Progenitor cell of endocrine pancreas (in vitro differentiated cells): ENCODE results near the gene MYLK2. TPM values are rescaled to one million over a fixed set of nuclear protein-coding genes. Genes with fewer than 3 reads are reported as not detected.

Experiments
- DNase-seq: peaks from one replicate; pipeline ENCODE4 v3.0.0; 2021; ENCODE audit warnings: low spot score; ENCODE audit not compliant: unreplicated experiment
- H3K27ac Mint-ChIP-seq: 2 replicates; pipeline ENCODE4 v1.8.0; 2021; ENCODE audit warnings: mild to moderate bottlenecking, moderate library complexity, mixed read lengths
- H3K27me3 Mint-ChIP-seq: 2 replicates; pipeline ENCODE4 v1.8.0; 2021; ENCODE audit warnings: mixed read lengths
- H3K36me3 Mint-ChIP-seq: 2 replicates; pipeline ENCODE4 v1.8.0; 2022; ENCODE audit warnings: mixed read lengths; ENCODE audit not compliant: insufficient read depth
- H3K4me1 Mint-ChIP-seq: 2 replicates; pipeline ENCODE4 v1.8.0; 2021; ENCODE audit warnings: low read depth, mixed read lengths
- H3K4me3 Mint-ChIP-seq: 2 replicates; pipeline ENCODE4 v1.8.0; 2021; ENCODE audit warnings: low read depth, mild to moderate bottlenecking, moderate library complexity, mixed read lengths
- H3K9me3 Mint-ChIP-seq: 2 replicates; pipeline ENCODE4 v1.8.0; 2021; ENCODE audit warnings: low read depth, mixed read lengths
- CTCF ChIP-seq: fragments of 200-600 bp; sonication (generic); IDR thresholded peaks from one replicate; pipeline ENCODE4 v1.5.0; 2021; ENCODE audit warnings: antibody characterized with exemption, mild to moderate bottlenecking; ENCODE audit not compliant: unreplicated experiment
- total RNA-seq: library from RNA; stranded (reverse); gene quantifications from 2 replicates; pipeline ENCODE4 v1.2.1, GENCODE V29; 2021

Gene MYLK2
- total RNA-seq, 1 donor from 2014 or later, result 0.38 TPM

- H3K27me3 Mint-ChIP-seq, result no peaks in the 10 kb centered on the region
- H3K4me1 Mint-ChIP-seq, result no peaks in the 10 kb centered on the region
- H3K36me3 Mint-ChIP-seq, result peaks cover 27% of the 10 kb centered on the region
- no peaks in the 10 kb centered on the region for H3K9me3 Mint-ChIP-seq
- DNase-seq, result no peak
- TF ChIP-seq CTCF, result no peak
- no peak overlapping the region for H3K27ac Mint-ChIP-seq
- H3K4me3 Mint-ChIP-seq, result no peak overlapping the region
Measured at GRCh38 chr20:31781945-31782344, 37.2 kb upstream of the MYLK2 start.

GRCh38 chr20:31784354-31785044 is 34.7 kb upstream of the MYLK2 start:
- no peak for DNase-seq
- H3K36me3 Mint-ChIP-seq, result peaks cover 17% of the 10 kb centered on the region
- no peaks in the 10 kb centered on the region for H3K27me3 Mint-ChIP-seq
- no peak overlapping the region for H3K4me3 Mint-ChIP-seq
- H3K27ac Mint-ChIP-seq, result no peak overlapping the region
- no peaks in the 10 kb centered on the region for H3K4me1 Mint-ChIP-seq
- no peaks in the 10 kb centered on the region for H3K9me3 Mint-ChIP-seq
- TF ChIP-seq CTCF, result no peak

- peaks cover 15% of the 10 kb centered on the region for H3K36me3 Mint-ChIP-seq
- no peak overlapping the region for H3K27ac Mint-ChIP-seq
- no peak overlapping the region for H3K4me3 Mint-ChIP-seq
- no peak for DNase-seq
- no peak for TF ChIP-seq CTCF
- H3K4me1 Mint-ChIP-seq, result no peaks in the 10 kb centered on the region
- no peaks in the 10 kb centered on the region for H3K9me3 Mint-ChIP-seq
- H3K27me3 Mint-ChIP-seq, result no peaks in the 10 kb centered on the region
Measured at GRCh38 chr20:31785089-31785488, 34.1 kb upstream of the MYLK2 start.

GRCh38 chr20:31788578-31788977 is 30.6 kb upstream of the MYLK2 start:
- peak; percentile 29 for TF ChIP-seq CTCF
- H3K36me3 Mint-ChIP-seq, result peaks cover 13% of the 10 kb centered on the region
- no peak overlapping the region for H3K4me3 Mint-ChIP-seq
- DNase-seq, result no peak
- H3K27ac Mint-ChIP-seq, result no peak overlapping the region
- no peaks in the 10 kb centered on the region for H3K4me1 Mint-ChIP-seq
- no peaks in the 10 kb centered on the region for H3K27me3 Mint-ChIP-seq
- no peaks in the 10 kb centered on the region for H3K9me3 Mint-ChIP-seq

- H3K4me3 Mint-ChIP-seq, result no peak overlapping the region
- peaks cover 15% of the 10 kb centered on the region for H3K36me3 Mint-ChIP-seq
- no peak for TF ChIP-seq CTCF
- H3K9me3 Mint-ChIP-seq, result no peaks in the 10 kb centered on the region
- no peak overlapping the region for H3K27ac Mint-ChIP-seq
- no peaks in the 10 kb centered on the region for H3K27me3 Mint-ChIP-seq
- no peaks in the 10 kb centered on the region for H3K4me1 Mint-ChIP-seq
- no peak for DNase-seq
Measured at GRCh38 chr20:31790401-31790800, 28.8 kb upstream of the MYLK2 start.
